Measurements from ENCODE around the gene HOXA2. TPM values are rescaled to one million over a fixed set of nuclear protein-coding genes. Genes with fewer than 3 reads are reported as not detected.

The HOXA2 gene
- total RNA-seq, 2 donors from 2014 or later, result 1.4 TPM; not detected in 1

GRCh38 chr7:27126596-27127327 lies 24.3 kb upstream of the HOXA2 start:
- Histone ChIP-seq H3K4me3 (no peak overlapping the region), H3K9me3 (no peaks in the 10 kb centered on the region), H3K27me3 (replicated peaks; ENCODE audit: insufficient read depth) (no peaks in the 10 kb centered on the region), H3K27ac (no peak overlapping the region), H3K4me1 (replicated peaks) (peaks cover 6% of the 10 kb centered on the region), H3K36me3 (no peaks in the 10 kb centered on the region)
- no peak for DNase-seq (ENCODE audit: low spot score)
- intact Hi-C loops (cut with DNase I), result no loop called here
- WGBS, result 27% methylated on average over 3 of the region's 3 CpGs
- TF ChIP-seq CTCF (IDR thresholded peaks at IDR 0.05), result no peak
- TF ChIP-seq POLR2AphosphoS5 (IDR thresholded peaks at IDR 0.05), result no peak
- TF ChIP-seq POLR2A (IDR thresholded peaks at IDR 0.05), result no peak

GRCh38 chr7:27125986-27126394 lies 23.5 kb upstream of the HOXA2 start:
- H3K4me3 ChIP-seq, result no peak overlapping the region
- intact Hi-C loops (cut with DNase I), result no loop called here
- DNase-seq (ENCODE audit: low spot score), result no peak
- WGBS, result 65% methylated on average over 5 of the region's 5 CpGs
- peaks cover 3% of the 10 kb centered on the region for H3K4me1 ChIP-seq (replicated peaks)
- H3K9me3 ChIP-seq, result no peaks in the 10 kb centered on the region
- no peak for TF ChIP-seq POLR2AphosphoS5 (IDR thresholded peaks at IDR 0.05)
- TF ChIP-seq POLR2A (IDR thresholded peaks at IDR 0.05), result no peak
- TF ChIP-seq CTCF (IDR thresholded peaks at IDR 0.05), result no peak
- no peaks in the 10 kb centered on the region for H3K27me3 ChIP-seq (replicated peaks; ENCODE audit: insufficient read depth)
- H3K36me3 ChIP-seq, result no peaks in the 10 kb centered on the region
- no peak overlapping the region for H3K27ac ChIP-seq

- Histone ChIP-seq H3K9me3 (no peaks in the 10 kb centered on the region), H3K36me3 (no peaks in the 10 kb centered on the region), H3K4me1 (replicated peaks) (peaks cover 3% of the 10 kb centered on the region), H3K27ac (no peak overlapping the region), H3K27me3 (replicated peaks; ENCODE audit: insufficient read depth) (no peaks in the 10 kb centered on the region), H3K4me3 (no peak overlapping the region)
- WGBS, result 86% methylated on average over 8 of the region's 8 CpGs
- intact Hi-C loops (cut with DNase I), result no loop called here
- DNase-seq (ENCODE audit: low spot score), result no peak
- TF ChIP-seq POLR2AphosphoS5 (IDR thresholded peaks at IDR 0.05), result no peak
- no peak for TF ChIP-seq CTCF (IDR thresholded peaks at IDR 0.05)
- TF ChIP-seq POLR2A (IDR thresholded peaks at IDR 0.05), result no peak
Observed at GRCh38 chr7:27124902-27125689, 22.6 kb upstream of the HOXA2 start.

- intact Hi-C loops (cut with DNase I), result no loop called here
- Histone ChIP-seq H3K27ac (no peak overlapping the region), H3K4me1 (replicated peaks) (no peaks in the 10 kb centered on the region), H3K9me3 (no peaks in the 10 kb centered on the region), H3K4me3 (no peak overlapping the region), H3K36me3 (no peaks in the 10 kb centered on the region), H3K27me3 (replicated peaks; ENCODE audit: insufficient read depth) (no peaks in the 10 kb centered on the region)
- no peak for TF ChIP-seq POLR2A (IDR thresholded peaks at IDR 0.05)
- no peak for TF ChIP-seq CTCF (IDR thresholded peaks at IDR 0.05)
- no peak for TF ChIP-seq POLR2AphosphoS5 (IDR thresholded peaks at IDR 0.05)
- DNase-seq (ENCODE audit: low spot score), result no peak
- 86% methylated on average over 43 of the region's 43 CpGs for WGBS
Observed at GRCh38 chr7:27124096-27124901, 21.8 kb upstream of the HOXA2 start.

Measured in prostate gland (tissue), 2 donors.